GM21360 (cell line): Measurements from ENCODE around the gene TRIM41.
"Not testable (repeated sequence)": the region's sequence is repeated elsewhere in the genome, so short reads cannot be mapped to it uniquely, and the experiment has no call there.

ENCODE experiments used
- ATAC-seq: cut with Tn5 transposase; IDR thresholded peaks from one replicate; pipeline ENCODE4 v1.9.1; 2021; ENCODE audit warnings: mild to moderate bottlenecking, moderate library complexity; ENCODE audit not compliant: unreplicated experiment

TRIM41 gene

DNA sequence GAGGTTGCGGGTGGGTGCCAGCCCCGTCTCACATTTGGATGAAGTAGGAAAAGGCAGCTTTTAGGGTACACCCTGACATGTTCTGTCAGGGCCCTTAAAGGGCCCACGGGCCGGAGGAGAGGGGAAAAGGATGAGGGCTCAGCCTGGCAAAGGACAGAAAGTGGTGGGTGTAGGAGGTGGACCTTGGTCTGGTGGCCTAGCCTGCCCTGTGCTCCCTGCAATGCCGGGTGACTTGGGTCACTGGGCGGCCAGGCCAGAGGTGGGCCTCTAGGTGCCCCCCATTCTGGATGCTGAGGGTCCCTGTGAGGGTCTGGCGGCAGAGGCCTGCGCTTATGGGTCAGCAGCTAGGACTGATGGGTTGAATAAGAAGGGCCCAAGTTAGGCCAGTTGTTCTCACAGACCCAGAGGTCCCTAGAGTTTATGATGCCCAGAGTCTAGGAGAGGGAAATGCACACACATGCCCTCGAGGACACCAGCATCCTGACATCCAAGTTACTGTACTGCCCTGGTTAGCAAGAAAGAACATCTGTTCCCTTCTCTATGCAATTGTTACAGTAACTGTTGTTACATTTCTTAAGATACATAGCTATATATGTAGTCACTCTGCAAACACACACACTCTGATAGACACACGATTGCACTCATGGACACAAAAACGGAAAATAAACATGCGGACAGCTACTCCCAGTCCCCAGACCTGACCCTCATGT, 30.6 kb upstream of the TRIM41 start:
- no peak for ATAC-seq

- no peak for ATAC-seq
These were observed 29.4 kb upstream of the TRIM41 start for GRCh38 chr5:181193656-181194055.

GRCh38 chr5:181194489-181195248, 28.4 kb upstream of the TRIM41 start:
- ATAC-seq: no peak

DNA sequence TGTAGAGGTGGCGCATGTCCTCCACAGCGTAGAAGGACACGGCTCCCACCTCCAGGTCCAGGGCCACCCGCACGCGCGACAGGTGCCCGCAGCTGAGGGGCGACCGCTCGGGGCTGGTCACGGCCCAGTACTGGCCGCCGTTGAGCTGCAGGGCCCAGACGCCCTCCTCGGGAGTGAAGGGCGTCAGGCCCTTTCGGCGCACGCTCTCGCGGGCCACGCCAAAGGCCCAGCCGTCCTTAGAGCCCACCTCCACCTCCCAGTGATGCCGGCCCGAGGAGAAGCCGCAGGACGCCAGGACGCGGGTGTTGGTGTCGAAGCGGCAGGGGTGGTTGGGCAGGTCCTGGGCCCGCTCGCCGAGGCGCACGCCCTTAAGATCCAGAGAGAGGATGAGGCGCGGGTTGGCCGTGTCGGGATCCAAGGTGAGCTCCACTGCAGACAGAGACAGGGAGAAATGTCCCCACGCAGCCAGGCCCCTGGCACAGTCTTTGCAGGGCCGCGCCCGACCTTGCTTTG, 27.8 kb upstream of the TRIM41 start:
- ATAC-seq: no peak

GRCh38 chr5:181197326-181197951, 25.6 kb upstream of the TRIM41 start:
- no peak for ATAC-seq

DNA sequence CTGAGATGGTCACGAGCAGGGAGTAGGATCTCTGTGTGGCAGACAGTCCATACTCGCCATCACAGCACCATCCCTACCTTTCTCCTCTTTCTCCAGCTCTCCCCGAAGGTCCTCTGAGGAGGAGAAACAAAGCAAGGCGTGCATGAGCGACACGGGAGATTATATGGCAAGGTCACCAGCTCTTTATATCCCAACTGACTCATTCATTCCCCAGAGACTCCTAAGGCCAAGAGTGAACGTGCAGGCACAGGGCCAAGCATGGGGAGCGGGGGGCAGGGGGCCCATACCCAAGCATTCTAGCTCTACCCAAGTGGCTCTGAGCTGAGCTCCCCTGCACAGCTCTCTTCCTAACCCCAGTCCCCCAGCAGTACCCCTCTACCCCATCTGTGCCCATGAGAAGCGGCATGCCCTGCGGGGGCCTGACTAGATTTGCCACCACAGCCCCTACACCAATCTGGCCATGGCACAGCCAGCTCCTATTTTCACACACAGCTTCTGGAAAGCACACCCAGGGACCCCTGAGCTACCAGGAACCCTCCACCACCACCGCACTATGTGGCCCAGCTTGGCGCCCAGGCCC, 24.9 kb upstream of the TRIM41 start:
- ATAC-seq: no peak

- ATAC-seq: peak; percentile 76
These were observed 24.1 kb upstream of the TRIM41 start for GRCh38 chr5:181198905-181199519.

GRCh38 chr5:181199881-181200638, 23.0 kb upstream of the TRIM41 start:
- no peak for ATAC-seq

DNA sequence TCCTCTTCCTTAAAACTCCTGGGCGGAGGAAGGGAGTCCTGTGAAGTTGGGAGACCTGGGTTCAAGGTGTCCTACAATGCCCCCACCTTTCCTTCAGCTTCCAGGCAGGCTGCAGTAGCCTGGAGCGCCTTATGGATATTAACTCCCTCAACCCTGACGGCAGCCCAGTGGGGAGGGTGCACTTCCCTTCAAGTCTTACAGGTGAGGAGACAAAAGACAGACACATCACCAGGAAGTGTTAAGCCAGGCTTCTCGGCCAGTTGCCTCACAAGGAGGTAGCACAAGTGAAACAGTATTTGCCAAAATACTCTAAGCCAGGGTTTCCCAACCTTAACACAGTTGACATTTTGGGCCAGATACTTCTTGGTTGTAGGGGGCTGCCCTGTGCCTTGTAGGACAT, 22.3 kb upstream of the TRIM41 start:
- ATAC-seq: no peak

DNA sequence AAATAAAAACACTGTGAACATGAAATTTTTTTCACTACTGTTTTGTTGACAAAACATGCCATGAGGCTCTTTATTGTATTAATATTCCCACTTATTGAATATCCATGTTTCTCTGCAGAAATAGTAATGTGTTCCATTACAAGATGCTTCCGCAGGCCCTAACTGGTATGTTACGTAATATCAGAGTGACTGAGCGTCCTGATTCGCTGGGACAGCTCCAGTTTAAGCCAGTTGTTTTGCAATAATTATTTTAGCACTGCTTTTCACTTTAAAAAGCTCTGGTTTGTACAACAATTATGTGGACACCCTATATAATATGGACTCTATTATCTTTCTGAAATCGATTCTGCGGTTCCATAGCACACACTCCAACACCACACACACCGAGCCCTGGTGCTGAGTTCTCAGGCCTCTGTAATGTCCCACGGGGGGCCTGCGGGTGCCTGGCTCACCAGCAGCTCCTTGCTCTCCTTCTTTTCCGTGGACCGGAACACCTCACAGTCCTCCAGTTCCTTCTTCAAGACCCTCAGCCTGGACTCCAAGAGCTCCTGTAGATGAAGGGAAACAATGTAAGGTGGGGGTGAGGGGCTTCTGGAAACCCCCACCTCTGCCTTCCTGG, 19.9 kb upstream of the TRIM41 start:
- ATAC-seq: no peak

DNA sequence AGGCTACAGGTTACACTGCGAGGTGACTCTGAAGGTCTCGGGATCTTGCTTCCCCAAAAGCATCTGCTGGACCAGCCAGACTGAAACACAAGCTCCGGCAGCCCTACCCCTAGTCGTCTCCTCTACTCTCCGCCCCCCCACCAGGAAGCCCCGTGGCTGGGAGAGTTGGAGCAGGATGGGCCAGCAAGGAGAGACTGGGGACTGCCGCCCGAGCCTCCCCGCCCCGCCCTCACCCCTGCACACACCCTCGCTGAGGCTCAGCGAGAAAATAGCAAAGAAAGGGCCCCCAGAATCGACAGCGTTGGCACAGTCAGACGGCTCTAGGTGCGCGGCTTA, 19.3 kb upstream of the TRIM41 start:
- no peak for ATAC-seq

GRCh38 chr5:181204113-181204825, 18.8 kb upstream of the TRIM41 start:
- ATAC-seq: no peak

DNA sequence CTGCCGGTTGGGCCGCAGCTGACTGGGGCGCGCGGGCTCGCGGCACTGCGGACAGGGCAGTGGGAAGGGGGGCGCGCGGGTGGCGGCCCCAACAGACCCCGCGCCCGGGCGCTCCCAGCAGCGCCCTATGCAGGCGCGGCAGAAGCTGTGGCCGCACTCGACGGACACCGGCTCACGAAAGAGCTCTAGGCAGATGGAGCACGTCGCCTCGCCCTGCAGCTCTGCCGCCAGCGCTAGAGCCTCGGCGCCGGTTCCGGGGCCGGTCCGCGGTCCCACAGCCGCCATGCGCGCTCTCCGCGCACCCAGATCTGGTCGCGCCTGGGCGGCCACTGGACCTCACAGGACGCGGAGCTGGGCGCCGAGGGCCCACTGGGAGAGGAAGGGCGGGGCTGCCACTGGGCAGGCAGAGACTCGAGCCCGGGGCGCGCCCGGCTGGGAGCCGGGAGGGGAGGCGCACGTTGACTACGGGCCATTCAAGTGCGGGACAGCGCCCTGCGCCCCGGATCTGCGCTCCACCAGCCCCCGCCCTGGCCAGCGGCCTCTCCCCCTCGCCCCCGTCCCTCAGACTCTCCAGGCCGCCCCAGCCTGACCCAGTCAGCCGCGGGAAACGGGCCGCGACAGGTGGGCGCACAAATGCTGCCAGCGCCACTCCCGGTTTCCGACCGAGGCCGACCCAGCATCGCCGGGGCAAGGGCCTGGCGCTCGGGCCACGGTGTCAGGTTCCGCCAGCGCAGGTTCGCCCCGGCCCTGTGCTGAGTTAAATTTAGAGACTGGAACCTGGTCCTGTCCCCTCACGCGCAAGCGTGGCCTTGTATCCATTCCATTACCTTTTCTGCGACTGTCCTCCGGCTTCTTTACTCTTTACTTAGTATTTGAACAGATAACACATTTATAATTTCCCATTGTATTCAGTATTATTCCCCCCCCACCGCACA, 18.0 kb upstream of the TRIM41 start, which contains the start of gene TRIM7:
TSS of gene TRIM7 (minus strand) at position 371 of the 935 bp plus-strand sequence. CDS start at position 285, 86 bp downstream.
- ATAC-seq: no peak

DNA sequence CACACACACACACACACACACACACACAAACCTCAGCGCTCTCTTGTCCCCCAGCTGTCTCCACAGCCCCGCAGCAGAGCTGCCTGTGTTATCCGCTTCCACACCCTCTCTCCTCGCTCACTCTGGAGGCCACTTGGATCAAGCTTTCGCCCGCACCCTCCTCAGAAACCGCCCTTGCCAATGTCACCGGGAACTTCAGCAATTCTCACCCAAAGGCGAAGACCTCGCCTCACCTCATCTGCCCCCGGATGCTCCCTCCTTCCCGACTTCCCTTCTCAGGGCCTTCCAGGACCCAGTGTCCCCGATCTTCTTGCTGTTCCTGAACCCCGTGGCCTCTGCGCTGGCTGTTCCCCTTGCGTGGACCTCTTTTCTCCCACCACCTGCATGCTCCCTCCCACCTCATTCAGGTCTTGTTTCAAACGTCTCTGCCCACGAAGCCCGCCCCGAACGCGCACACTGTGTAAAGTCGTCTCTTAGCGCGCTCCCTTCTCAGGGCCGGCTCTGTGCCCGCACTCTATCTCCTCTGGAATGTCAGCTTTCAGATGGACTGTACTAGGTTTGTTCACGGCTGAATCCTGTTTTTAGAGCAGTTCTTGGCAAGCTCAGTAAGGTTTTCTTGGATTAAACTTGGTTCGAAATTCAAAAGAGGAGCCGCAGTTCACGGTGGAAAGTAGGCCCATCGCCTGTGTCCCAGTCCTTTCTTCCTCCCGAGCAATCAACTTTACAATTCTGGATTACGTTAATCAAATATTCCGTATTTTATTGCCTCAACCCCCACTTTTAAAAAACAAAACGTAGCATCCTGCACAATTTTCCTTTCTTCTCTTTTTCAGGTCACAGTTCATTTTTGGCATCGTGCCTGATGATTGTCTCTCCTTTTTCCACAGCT, 17.1 kb upstream of the TRIM41 start:
- no peak for ATAC-seq

- ATAC-seq: no peak
These were observed 15.7 kb upstream of the TRIM41 start for GRCh38 chr5:181207214-181207959.

DNA sequence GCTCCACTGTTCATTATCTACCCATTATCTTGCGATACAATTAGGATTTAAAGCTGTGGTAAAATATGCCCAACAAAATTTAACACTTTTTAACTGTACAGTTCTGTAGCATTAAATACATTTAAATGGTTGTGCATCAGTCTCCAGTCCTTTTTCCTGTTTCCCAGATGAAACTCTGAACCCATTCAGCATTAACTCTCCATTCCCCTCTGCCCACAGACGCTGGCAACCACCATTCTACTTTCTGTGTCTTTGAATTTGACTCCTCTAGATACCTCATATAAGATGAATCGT, 15.2 kb upstream of the TRIM41 start:
- ATAC-seq: no peak

- not testable (repeated sequence) for ATAC-seq
These were observed 14.1 kb upstream of the TRIM41 start for GRCh38 chr5:181209006-181209405.
